KMS-11 (cell line): Measurements from ENCODE around the gene CCDC124.
A peak's percentile ranks its signal among the peaks of the same experiment; 100 is the strongest.

Source experiments
- H2AFZ ChIP-seq: fragments of 200-600 bp; sonication (generic); 2 replicates; pipeline ENCODE4 v1.6.1; 2016; ENCODE audit warnings: antibody characterized with exemption, mixed run types, low read depth
- H3K27ac ChIP-seq: fragments of 200-600 bp; sonication (generic); 2 replicates; pipeline ENCODE4 v1.6.1; 2016; ENCODE audit warnings: mild to moderate bottlenecking, mixed run types
- H3K27me3 ChIP-seq: fragments of 200-600 bp; sonication (generic); 2 replicates; pipeline ENCODE4 v1.6.1; 2017; ENCODE audit warnings: mild to moderate bottlenecking, low read depth, mixed run types, moderate library complexity; ENCODE audit not compliant: insufficient read depth
- H3K36me3 ChIP-seq: fragments of 200-600 bp; sonication (generic); 2 replicates; pipeline ENCODE4 v1.6.1; 2017; ENCODE audit warnings: mild to moderate bottlenecking, mixed run types; ENCODE audit not compliant: insufficient read depth
- H3K4me1 ChIP-seq: fragments of 200-600 bp; sonication (generic); 2 replicates; pipeline ENCODE4 v1.6.1; 2016; ENCODE audit warnings: mild to moderate bottlenecking, low read depth, mixed run types; ENCODE audit not compliant: poor library complexity, severe bottlenecking
- H3K4me2 ChIP-seq: fragments of 200-600 bp; sonication (generic); 2 replicates; pipeline ENCODE4 v1.7.0; 2016; ENCODE audit warnings: mild to moderate bottlenecking, mixed run types
- H3K4me3 ChIP-seq: fragments of 200-600 bp; sonication (generic); IDR thresholded peaks from 2 replicates; pipeline ENCODE4 v1.6.1; 2017; ENCODE audit warnings: low read depth, low read length, mixed read lengths; ENCODE audit not compliant: insufficient read depth
- H3K79me2 ChIP-seq: fragments of 200-600 bp; sonication (generic); 2 replicates; pipeline ENCODE4 v1.6.1; 2016; ENCODE audit warnings: low read depth, mixed run types; ENCODE audit not compliant: insufficient read depth
- H3K9ac ChIP-seq: fragments of 200-600 bp; sonication (generic); 2 replicates; pipeline ENCODE4 v1.6.1; 2016; ENCODE audit warnings: mild to moderate bottlenecking, mixed run types
- H4K20me1 ChIP-seq: fragments of 200-600 bp; sonication (generic); 2 replicates; pipeline ENCODE4 v1.6.1; 2016; ENCODE audit warnings: mild to moderate bottlenecking, mixed run types; ENCODE audit not compliant: insufficient read depth
- TF ChIP-seq, protein P1 (sequence below): fragments of 200-600 bp; sonication (generic); conservative IDR thresholded peaks from 2 replicates; pipeline ENCODE4 v1.6.1; 2017; ENCODE audit warnings: low read depth, mild to moderate bottlenecking, antibody characterized with exemption, low read length, moderate library complexity, mixed read lengths

The CCDC124 gene

DNA sequence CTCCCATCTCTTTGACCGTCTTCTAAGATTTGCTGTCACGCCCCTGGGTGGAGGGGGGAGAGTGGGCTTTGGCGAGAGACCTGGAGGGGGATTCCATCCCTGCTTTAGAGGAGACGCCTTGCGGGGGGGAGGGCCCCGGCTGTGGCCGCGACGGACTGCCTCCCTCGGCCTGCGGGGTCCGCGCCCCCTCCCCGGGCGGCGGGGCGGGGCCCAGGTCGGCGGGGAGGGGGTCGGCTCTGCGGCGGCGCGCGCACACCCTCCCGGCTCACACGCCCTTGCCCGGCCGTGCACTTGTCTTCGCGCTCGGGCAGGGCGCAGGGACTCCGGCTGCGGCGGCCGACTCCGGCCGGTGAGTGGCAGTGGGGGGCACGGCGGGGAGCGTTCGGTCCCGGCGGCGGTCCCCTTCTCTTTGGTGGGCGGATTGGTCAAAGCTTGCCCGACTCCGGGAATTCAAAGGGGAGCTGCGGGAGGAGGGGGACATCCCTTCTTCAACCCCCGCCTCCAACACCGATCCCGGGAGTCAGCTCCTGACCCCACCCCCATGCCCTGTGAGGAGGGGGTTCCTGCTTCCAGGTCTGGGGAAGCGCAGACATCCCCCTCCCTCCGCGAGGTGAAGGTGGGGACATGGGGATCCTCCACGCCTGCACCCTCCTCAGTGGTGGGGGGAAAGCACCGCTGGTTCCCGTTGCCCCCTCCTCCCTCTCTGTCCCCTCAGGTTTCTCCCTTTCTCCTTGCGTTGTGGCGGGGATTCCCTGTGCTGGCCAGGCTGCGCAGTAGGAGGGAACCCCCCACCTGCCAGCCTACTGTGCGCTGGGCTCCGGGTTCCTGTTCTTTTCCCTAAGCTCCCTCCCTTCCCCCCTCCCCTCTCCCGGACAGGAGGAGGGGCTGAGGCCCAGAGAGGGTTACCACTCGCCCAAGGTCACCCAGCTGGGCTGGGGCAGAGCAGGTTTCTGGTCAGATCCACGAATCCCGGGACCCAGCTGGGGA lies 19.5 kb downstream of the CCDC124 start:
- peaks cover 42% of the 10 kb centered on the region for H3K4me1 ChIP-seq
- peak overlapping the region; percentile 84 for H3K4me2 ChIP-seq
- no peak overlapping the region for H3K27ac ChIP-seq
- no peak overlapping the region for H3K9ac ChIP-seq
- no peak overlapping the region for H3K4me3 ChIP-seq
- H3K79me2 ChIP-seq: no peaks in the 10 kb centered on the region
- peaks cover 83% of the 10 kb centered on the region for H3K27me3 ChIP-seq
- no peak overlapping the region for H2AFZ ChIP-seq
- no peaks in the 10 kb centered on the region for H4K20me1 ChIP-seq
- H3K36me3 ChIP-seq: no peaks in the 10 kb centered on the region
- TF ChIP-seq, protein P1, sequence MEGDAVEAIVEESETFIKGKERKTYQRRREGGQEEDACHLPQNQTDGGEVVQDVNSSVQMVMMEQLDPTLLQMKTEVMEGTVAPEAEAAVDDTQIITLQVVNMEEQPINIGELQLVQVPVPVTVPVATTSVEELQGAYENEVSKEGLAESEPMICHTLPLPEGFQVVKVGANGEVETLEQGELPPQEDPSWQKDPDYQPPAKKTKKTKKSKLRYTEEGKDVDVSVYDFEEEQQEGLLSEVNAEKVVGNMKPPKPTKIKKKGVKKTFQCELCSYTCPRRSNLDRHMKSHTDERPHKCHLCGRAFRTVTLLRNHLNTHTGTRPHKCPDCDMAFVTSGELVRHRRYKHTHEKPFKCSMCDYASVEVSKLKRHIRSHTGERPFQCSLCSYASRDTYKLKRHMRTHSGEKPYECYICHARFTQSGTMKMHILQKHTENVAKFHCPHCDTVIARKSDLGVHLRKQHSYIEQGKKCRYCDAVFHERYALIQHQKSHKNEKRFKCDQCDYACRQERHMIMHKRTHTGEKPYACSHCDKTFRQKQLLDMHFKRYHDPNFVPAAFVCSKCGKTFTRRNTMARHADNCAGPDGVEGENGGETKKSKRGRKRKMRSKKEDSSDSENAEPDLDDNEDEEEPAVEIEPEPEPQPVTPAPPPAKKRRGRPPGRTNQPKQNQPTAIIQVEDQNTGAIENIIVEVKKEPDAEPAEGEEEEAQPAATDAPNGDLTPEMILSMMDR: no peak

DNA sequence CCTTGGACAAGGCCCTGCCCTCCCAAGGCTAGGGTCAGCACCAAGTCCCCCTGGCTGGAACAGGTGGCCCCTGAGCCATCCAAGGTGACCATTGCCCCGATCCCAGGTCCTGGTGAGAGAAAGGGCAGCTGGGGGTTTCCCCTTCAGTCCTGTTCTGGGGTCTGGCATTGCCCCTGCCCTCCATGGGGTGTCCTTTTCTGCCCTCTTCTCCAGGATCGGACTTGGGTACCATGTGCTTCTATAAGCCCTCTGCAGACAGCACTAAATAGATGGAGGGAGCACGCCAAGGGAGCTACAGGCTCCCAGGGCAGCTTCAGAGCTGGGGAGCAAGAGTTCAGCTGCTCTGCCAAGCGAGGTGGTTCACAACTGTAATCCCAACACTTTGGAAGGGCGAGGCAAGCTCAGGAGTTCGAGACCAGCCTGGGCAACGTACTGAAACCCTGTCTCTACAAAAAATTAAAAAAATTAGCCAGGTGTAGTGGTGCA lies 20.5 kb downstream of the CCDC124 start:
- H3K79me2 ChIP-seq: no peaks in the 10 kb centered on the region
- no peaks in the 10 kb centered on the region for H3K36me3 ChIP-seq
- H3K27me3 ChIP-seq: peaks cover 93% of the 10 kb centered on the region
- no peak overlapping the region for H3K9ac ChIP-seq
- H3K4me2 ChIP-seq: no peak overlapping the region
- peaks cover 41% of the 10 kb centered on the region for H3K4me1 ChIP-seq
- TF ChIP-seq, protein P1: no peak
- H2AFZ ChIP-seq: no peak overlapping the region
- H4K20me1 ChIP-seq: no peaks in the 10 kb centered on the region
- no peak overlapping the region for H3K4me3 ChIP-seq
- no peak overlapping the region for H3K27ac ChIP-seq

DNA sequence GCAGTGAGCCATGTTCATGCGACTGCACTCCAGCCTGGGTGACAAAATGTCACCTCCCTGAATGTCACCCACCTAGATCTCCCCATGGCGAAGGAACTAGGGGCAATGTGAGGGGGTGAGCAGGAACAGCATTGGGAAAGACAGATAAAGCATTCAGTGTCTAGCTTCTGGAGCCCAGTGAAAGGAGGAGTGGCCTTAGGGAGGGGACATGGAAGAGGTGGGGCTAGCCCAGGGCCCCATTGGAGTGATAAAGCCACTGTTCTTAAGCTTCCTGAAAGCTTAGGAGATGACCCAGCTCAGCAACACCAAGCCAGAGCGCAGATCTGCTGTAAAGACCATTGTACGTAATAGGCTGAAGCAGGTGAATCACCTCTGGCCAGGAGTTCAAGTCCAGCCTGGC lies 21.1 kb downstream of the CCDC124 start:
- peaks cover 89% of the 10 kb centered on the region for H3K27me3 ChIP-seq

DNA sequence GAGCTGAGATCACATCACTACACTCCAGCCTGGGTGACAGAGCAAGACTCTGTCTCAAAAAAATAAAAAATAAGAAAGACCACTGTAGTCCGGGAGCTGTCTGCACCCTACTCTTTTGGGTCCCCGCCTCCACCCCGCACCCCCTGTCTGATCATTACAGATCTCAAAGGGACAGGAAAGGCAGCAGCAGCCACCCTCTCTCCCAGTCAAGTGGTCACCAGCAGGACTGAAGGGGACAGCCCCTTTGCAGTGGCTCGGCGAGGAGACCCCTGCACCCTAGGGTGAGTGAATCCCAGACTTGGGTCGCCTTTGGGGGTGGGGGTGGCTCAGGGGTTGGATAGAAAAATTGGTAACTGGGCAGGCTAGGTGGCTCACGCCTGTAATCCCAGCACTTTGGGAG lies 21.6 kb downstream of the CCDC124 start:
- H3K4me1 ChIP-seq: peaks cover 35% of the 10 kb centered on the region
- H4K20me1 ChIP-seq: no peaks in the 10 kb centered on the region
- no peak overlapping the region for H2AFZ ChIP-seq
- H3K79me2 ChIP-seq: no peaks in the 10 kb centered on the region
- no peak overlapping the region for H3K4me2 ChIP-seq
- H3K36me3 ChIP-seq: no peaks in the 10 kb centered on the region
- H3K4me3 ChIP-seq: no peak overlapping the region
- TF ChIP-seq, protein P1: no peak
- H3K9ac ChIP-seq: no peak overlapping the region
- H3K27ac ChIP-seq: no peak overlapping the region
- peaks cover 87% of the 10 kb centered on the region for H3K27me3 ChIP-seq

More for the DNA sequence above, 21.1 kb downstream of the CCDC124 start:
- no peak overlapping the region for H3K4me3 ChIP-seq
- no peak overlapping the region for H3K4me2 ChIP-seq
- H3K4me1 ChIP-seq: peaks cover 38% of the 10 kb centered on the region
- TF ChIP-seq, protein P1: no peak
- no peaks in the 10 kb centered on the region for H3K36me3 ChIP-seq
- H3K79me2 ChIP-seq: no peaks in the 10 kb centered on the region
- no peak overlapping the region for H3K27ac ChIP-seq
- H2AFZ ChIP-seq: no peak overlapping the region
- no peaks in the 10 kb centered on the region for H4K20me1 ChIP-seq
- H3K9ac ChIP-seq: no peak overlapping the region
